Adrenal gland (tissue), 5 donors: ENCODE measurements around the gene BLMH.

ENCODE experiments used
- POLR2A ChIP-seq, 2 donors: fragments of 450-650 bp; IDR thresholded peaks; one replicate each; pipeline ENCODE4 v1.6.1; 2017; ENCODE audit warnings: antibody characterized with exemption in 2 of 2, mild to moderate bottlenecking in 2 of 2, moderate library complexity in 1 of 2
- TF ChIP-seq, protein P1 (sequence below), 6 experiments: fragments of 450-650 bp in 4 of 6; fragments of 200-600 bp in 2 of 6; sonication (generic) in 1 of 6; IDR thresholded peaks; 1 replicate in 5 of 6; 2 replicates in 1 of 6; pipeline versions ENCODE4 v1.5.1 to v1.8.0; 2016 to 2021; ENCODE audit warnings: antibody characterized with exemption in 6 of 6, mild to moderate bottlenecking in 2 of 6, moderate library complexity in 1 of 6
- donor health status: DM: no; HTN: no; CAD: no.

DNA sequence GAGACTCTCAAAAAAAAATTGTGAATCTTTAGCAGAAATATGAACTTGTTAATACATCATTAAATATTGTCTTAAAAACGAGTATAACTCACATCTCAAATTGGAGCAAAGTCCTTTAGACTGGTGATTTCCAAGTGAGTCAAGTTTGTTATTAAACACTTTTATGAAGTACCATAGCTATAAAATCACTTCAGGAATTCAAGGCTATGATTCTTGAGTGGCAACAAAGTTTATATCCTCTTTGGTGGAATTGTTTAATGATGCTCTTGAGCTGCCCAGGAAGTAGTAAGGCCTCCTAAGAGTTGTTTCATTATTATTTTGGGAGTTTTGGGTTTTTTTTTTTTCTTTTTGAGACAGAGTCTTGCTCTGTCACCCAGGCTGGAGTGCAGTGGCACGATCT is 16.7 kb upstream of the BLMH start:
- TF ChIP-seq, protein P1, sequence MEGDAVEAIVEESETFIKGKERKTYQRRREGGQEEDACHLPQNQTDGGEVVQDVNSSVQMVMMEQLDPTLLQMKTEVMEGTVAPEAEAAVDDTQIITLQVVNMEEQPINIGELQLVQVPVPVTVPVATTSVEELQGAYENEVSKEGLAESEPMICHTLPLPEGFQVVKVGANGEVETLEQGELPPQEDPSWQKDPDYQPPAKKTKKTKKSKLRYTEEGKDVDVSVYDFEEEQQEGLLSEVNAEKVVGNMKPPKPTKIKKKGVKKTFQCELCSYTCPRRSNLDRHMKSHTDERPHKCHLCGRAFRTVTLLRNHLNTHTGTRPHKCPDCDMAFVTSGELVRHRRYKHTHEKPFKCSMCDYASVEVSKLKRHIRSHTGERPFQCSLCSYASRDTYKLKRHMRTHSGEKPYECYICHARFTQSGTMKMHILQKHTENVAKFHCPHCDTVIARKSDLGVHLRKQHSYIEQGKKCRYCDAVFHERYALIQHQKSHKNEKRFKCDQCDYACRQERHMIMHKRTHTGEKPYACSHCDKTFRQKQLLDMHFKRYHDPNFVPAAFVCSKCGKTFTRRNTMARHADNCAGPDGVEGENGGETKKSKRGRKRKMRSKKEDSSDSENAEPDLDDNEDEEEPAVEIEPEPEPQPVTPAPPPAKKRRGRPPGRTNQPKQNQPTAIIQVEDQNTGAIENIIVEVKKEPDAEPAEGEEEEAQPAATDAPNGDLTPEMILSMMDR (IDR thresholded peaks at IDR 0.05), result no peak
- no peak for TF ChIP-seq POLR2A (IDR thresholded peaks at IDR 0.05)
